ENCODE measurements around the gene AQP2. TPM values are rescaled to one million over a fixed set of nuclear protein-coding genes. Genes with fewer than 3 reads are reported as not detected.

Gene AQP2
- total RNA-seq, 1 experiment from 2014 or later, result not detected

- intact Hi-C loops (cut with micrococcal nuclease; ENCODE audit: unreplicated experiment), result no loop called here
- no peaks in the 10 kb centered on the region for H3K9me3 Mint-ChIP-seq (ENCODE audit: low read depth, unreplicated experiment)
- CTCF ChIA-PET, result interaction anchor here (1.4 kb wide), 1 partner anchor 13 kb away, joined by 3 read pairs; no protein-coding TSS in a partner anchor
- no peak overlapping the region for H3K4me3 Mint-ChIP-seq (ENCODE audit: low read depth, unreplicated experiment)
- BruUV-seq (replicated peaks), result no TSS peak
- no peak for TF ChIP-seq CTCF (IDR thresholded peaks at IDR 0.05; ENCODE audit: unreplicated experiment)
- H3K27ac Mint-ChIP-seq (ENCODE audit: unreplicated experiment), result no peak overlapping the region
- H3K27me3 Mint-ChIP-seq (ENCODE audit: unreplicated experiment), result peaks cover 7% of the 10 kb centered on the region
- peaks cover 4% of the 10 kb centered on the region for H3K36me3 Mint-ChIP-seq (ENCODE audit: insufficient read depth, unreplicated experiment)
- H3K4me1 Mint-ChIP-seq (ENCODE audit: low read depth, unreplicated experiment), result peaks cover 32% of the 10 kb centered on the region
- no peak for DNase-seq
Observed at GRCh38 chr12:49910331-49911212, 40.0 kb upstream of the AQP2 start.

GRCh38 chr12:49911213-49911605, 39.3 kb upstream of the AQP2 start:
- peaks cover 4% of the 10 kb centered on the region for H3K36me3 Mint-ChIP-seq (ENCODE audit: insufficient read depth, unreplicated experiment)
- intact Hi-C loops (cut with micrococcal nuclease; ENCODE audit: unreplicated experiment), result no loop called here
- BruUV-seq (replicated peaks), result no TSS peak
- TF ChIP-seq CTCF (IDR thresholded peaks at IDR 0.05; ENCODE audit: unreplicated experiment), result no peak
- peaks cover 26% of the 10 kb centered on the region for H3K4me1 Mint-ChIP-seq (ENCODE audit: low read depth, unreplicated experiment)
- CTCF ChIA-PET, result no interaction called here
- peaks cover under 1% of the 10 kb centered on the region for H3K27me3 Mint-ChIP-seq (ENCODE audit: unreplicated experiment)
- H3K9me3 Mint-ChIP-seq (ENCODE audit: low read depth, unreplicated experiment), result no peaks in the 10 kb centered on the region
- H3K27ac Mint-ChIP-seq (ENCODE audit: unreplicated experiment), result no peak overlapping the region
- H3K4me3 Mint-ChIP-seq (ENCODE audit: low read depth, unreplicated experiment), result no peak overlapping the region
- no peak for DNase-seq

- intact Hi-C loops (cut with micrococcal nuclease; ENCODE audit: unreplicated experiment), result no loop called here
- BruUV-seq (replicated peaks), result no TSS peak
- no peaks in the 10 kb centered on the region for H3K27me3 Mint-ChIP-seq (ENCODE audit: unreplicated experiment)
- H3K27ac Mint-ChIP-seq (ENCODE audit: unreplicated experiment), result no peak overlapping the region
- H3K4me1 Mint-ChIP-seq (ENCODE audit: low read depth, unreplicated experiment), result peaks cover 26% of the 10 kb centered on the region
- no peak for TF ChIP-seq CTCF (IDR thresholded peaks at IDR 0.05; ENCODE audit: unreplicated experiment)
- H3K4me3 Mint-ChIP-seq (ENCODE audit: low read depth, unreplicated experiment), result no peak overlapping the region
- CTCF ChIA-PET, result no interaction called here
- H3K9me3 Mint-ChIP-seq (ENCODE audit: low read depth, unreplicated experiment), result no peaks in the 10 kb centered on the region
- H3K36me3 Mint-ChIP-seq (ENCODE audit: insufficient read depth, unreplicated experiment), result peaks cover 4% of the 10 kb centered on the region
- DNase-seq, result no peak
Observed at GRCh38 chr12:49912345-49913255, 37.9 kb upstream of the AQP2 start.

- no peak for TF ChIP-seq CTCF (IDR thresholded peaks at IDR 0.05; ENCODE audit: unreplicated experiment)
- BruUV-seq (replicated peaks), result no TSS peak
- CTCF ChIA-PET, result no interaction called here
- intact Hi-C loops (cut with micrococcal nuclease; ENCODE audit: unreplicated experiment), result no loop called here
- H3K9me3 Mint-ChIP-seq (ENCODE audit: low read depth, unreplicated experiment), result no peaks in the 10 kb centered on the region
- no peak overlapping the region for H3K27ac Mint-ChIP-seq (ENCODE audit: unreplicated experiment)
- peaks cover 5% of the 10 kb centered on the region for H3K4me1 Mint-ChIP-seq (ENCODE audit: low read depth, unreplicated experiment)
- H3K27me3 Mint-ChIP-seq (ENCODE audit: unreplicated experiment), result no peaks in the 10 kb centered on the region
- no peaks in the 10 kb centered on the region for H3K36me3 Mint-ChIP-seq (ENCODE audit: insufficient read depth, unreplicated experiment)
- no peak overlapping the region for H3K4me3 Mint-ChIP-seq (ENCODE audit: low read depth, unreplicated experiment)
- no peak for DNase-seq
Observed at GRCh38 chr12:49916129-49916919, 34.2 kb upstream of the AQP2 start.

Measured in Calu3 (cell line).